Mesothelial cell of epicardium (in vitro differentiated cells): ENCODE measurements around the gene FNDC3B. TPM values are rescaled to one million over a fixed set of nuclear protein-coding genes. Genes with fewer than 3 reads are reported as not detected.
"Not testable (repeated sequence)": the region's sequence is repeated elsewhere in the genome, so short reads cannot be mapped to it uniquely, and the experiment has no call there.

Experiments used
- DNase-seq, 2 experiments: peaks; one replicate each; pipeline ENCODE4 v3.0.0; 2021; ENCODE audit warnings: low spot score in 2 of 2; ENCODE audit not compliant: unreplicated experiment in 2 of 2
- H3K27ac Mint-ChIP-seq: 2 replicates; pipeline ENCODE4 v1.8.0; 2021; ENCODE audit warnings: mixed read lengths
- H3K27me3 Mint-ChIP-seq: 2 replicates; pipeline ENCODE4 v1.8.0; 2021; ENCODE audit warnings: low read depth, mixed read lengths
- H3K36me3 Mint-ChIP-seq: 2 replicates; pipeline ENCODE4 v1.8.0; 2021; ENCODE audit warnings: mixed read lengths
- H3K4me1 Mint-ChIP-seq: 2 replicates; pipeline ENCODE4 v1.8.0; 2021; ENCODE audit warnings: mixed read lengths
- H3K4me3 Mint-ChIP-seq: 2 replicates; pipeline ENCODE4 v1.8.0; 2021; ENCODE audit warnings: mild to moderate bottlenecking, moderate library complexity, mixed read lengths
- H3K9me3 Mint-ChIP-seq: 2 replicates; pipeline ENCODE4 v1.8.0; 2021; ENCODE audit warnings: mixed read lengths
- total RNA-seq: library from RNA; stranded (reverse); gene quantifications from 3 replicates; pipeline ENCODE4 v1.2.1, GENCODE V29; 2021
- TF ChIP-seq, protein P1 (sequence below): fragments of 200-600 bp; sonication (generic); IDR thresholded peaks from one replicate; pipeline ENCODE4 v1.5.0; 2021; ENCODE audit warnings: antibody characterized with exemption; ENCODE audit not compliant: unreplicated experiment

FNDC3B gene
- total RNA-seq, 1 donor from 2014 or later, result 131 TPM

GRCh38 chr3:172092658-172093057, 53.3 kb downstream of the FNDC3B start:
- Mint-ChIP-seq H3K4me3 (no peak overlapping the region), H3K4me1 (peaks cover 29% of the 10 kb centered on the region), H3K36me3 (peaks cover 11% of the 10 kb centered on the region), H3K27me3 (no peaks in the 10 kb centered on the region), H3K27ac (no peak overlapping the region), H3K9me3 (peaks cover 3% of the 10 kb centered on the region)
- DNase-seq, result no peak
- TF ChIP-seq, protein P1, sequence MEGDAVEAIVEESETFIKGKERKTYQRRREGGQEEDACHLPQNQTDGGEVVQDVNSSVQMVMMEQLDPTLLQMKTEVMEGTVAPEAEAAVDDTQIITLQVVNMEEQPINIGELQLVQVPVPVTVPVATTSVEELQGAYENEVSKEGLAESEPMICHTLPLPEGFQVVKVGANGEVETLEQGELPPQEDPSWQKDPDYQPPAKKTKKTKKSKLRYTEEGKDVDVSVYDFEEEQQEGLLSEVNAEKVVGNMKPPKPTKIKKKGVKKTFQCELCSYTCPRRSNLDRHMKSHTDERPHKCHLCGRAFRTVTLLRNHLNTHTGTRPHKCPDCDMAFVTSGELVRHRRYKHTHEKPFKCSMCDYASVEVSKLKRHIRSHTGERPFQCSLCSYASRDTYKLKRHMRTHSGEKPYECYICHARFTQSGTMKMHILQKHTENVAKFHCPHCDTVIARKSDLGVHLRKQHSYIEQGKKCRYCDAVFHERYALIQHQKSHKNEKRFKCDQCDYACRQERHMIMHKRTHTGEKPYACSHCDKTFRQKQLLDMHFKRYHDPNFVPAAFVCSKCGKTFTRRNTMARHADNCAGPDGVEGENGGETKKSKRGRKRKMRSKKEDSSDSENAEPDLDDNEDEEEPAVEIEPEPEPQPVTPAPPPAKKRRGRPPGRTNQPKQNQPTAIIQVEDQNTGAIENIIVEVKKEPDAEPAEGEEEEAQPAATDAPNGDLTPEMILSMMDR, result no peak

DNA sequence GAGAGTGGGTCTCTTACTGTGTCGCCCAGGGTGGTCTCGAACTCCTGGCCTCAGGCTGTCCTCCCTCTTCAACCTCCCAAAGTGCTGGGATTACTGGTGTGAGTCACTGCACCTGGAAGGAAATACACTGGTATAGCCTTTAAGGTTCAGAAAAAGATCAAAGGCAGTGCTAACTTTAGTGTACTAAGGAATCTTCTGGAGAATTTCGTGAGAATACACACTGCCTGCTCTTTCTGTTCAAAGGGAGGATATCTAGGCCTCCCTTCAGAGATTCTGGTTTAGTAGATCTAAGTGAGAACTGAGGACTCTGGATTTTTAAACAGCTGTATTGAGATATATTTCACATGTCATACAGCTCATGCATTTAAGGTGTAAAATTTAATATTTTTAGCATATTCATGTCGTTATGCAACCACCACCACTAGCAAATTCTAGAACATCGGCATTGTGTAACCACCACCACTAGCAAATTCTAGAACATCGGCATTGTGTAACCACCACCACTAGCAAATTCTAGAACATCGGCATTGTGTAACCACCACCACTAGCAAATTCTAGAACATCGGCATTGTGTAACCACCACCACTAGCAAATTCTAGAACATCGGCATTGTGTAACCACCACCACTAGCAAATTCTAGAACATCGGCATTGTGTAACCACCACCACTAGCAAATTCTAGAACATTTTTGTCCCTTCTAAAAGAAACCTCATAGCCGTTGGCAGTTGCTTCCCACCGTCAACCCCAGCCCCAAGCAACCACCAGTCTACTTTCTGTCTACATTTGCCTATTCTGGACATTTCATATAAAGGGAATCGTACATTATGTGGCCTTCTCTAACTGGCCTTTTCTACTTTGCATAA, 54.4 kb downstream of the FNDC3B start:
- not testable (repeated sequence) for H3K9me3 Mint-ChIP-seq, H3K27ac Mint-ChIP-seq, H3K27me3 Mint-ChIP-seq, H3K4me3 Mint-ChIP-seq, DNase-seq
- Mint-ChIP-seq H3K36me3 (peaks cover 11% of the 10 kb centered on the region), H3K4me1 (peaks cover 32% of the 10 kb centered on the region)

GRCh38 chr3:172094621-172095557, 55.5 kb downstream of the FNDC3B start:
- Mint-ChIP-seq H3K9me3 (peaks cover 3% of the 10 kb centered on the region), H3K27ac (no peak overlapping the region), H3K36me3 (peaks cover 11% of the 10 kb centered on the region), H3K27me3 (no peaks in the 10 kb centered on the region), H3K4me1 (peaks cover 43% of the 10 kb centered on the region), H3K4me3 (no peak overlapping the region)
- DNase-seq, result no peak
- TF ChIP-seq, protein P1, result no peak

DNA sequence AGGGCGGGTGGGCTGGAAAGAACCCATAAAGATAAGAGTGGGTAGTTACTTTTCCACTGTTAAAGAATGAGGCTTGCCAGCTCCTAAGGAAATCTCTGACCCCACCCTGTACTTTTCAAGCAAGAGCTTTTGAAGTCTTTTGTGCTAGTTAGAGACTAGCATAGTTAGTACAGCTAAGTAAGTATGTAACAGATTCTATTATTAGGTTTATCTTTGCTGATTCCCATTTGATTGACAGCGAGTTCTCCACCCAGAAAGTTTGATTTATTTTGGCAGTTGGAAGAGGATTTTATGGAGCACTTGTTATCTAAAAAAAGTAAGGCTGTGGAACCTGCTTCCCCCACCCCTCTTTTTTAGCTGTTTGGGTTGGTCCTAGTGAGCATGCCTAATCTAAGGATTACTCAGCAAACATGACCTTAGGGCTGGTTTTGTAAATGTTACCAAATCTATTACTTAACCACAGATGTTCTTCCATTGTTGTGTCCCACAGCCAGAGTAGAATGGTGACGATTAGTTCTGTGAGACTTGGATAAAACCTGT, 57.6 kb downstream of the FNDC3B start:
- Mint-ChIP-seq H3K4me3 (no peak overlapping the region), H3K36me3 (peaks cover 11% of the 10 kb centered on the region), H3K4me1 (peaks cover 43% of the 10 kb centered on the region), H3K9me3 (peaks cover 3% of the 10 kb centered on the region), H3K27me3 (no peaks in the 10 kb centered on the region), H3K27ac (peak overlapping the region; percentile 86)
- no peak for DNase-seq
- TF ChIP-seq, protein P1, result no peak

DNA sequence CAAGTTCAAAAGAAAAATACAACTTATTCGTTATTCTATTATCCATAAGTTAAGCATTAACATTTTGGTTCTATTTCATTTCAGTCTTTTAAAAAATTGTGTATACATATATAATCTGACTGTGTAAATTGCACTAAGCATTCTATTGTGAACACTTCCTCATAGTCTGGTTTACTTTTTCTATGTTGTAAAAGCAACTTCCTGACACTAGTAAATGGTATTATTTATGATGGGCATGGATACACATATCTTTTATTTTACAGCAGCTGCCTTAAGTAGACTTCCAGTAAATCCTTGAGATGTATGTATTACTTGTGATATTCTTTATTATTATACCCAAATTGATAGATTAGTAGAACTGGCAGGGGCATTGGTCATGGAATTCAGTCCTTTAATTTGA, 58.2 kb downstream of the FNDC3B start:
- no peak for DNase-seq
- peaks cover 7% of the 10 kb centered on the region for H3K36me3 Mint-ChIP-seq
- no peak overlapping the region for H3K27ac Mint-ChIP-seq
- TF ChIP-seq, protein P1, result no peak
- peaks cover under 1% of the 10 kb centered on the region for H3K9me3 Mint-ChIP-seq
- H3K4me3 Mint-ChIP-seq, result no peak overlapping the region
- H3K27me3 Mint-ChIP-seq, result no peaks in the 10 kb centered on the region
- peaks cover 43% of the 10 kb centered on the region for H3K4me1 Mint-ChIP-seq
